ENCODE results near the gene CSF3. TPM values are rescaled to one million over a fixed set of nuclear protein-coding genes. Genes with fewer than 3 reads are reported as not detected.
"Not testable (repeated sequence)": the region's sequence is repeated elsewhere in the genome, so short reads cannot be mapped to it uniquely, and the experiment has no call there.

Gene CSF3
- total RNA-seq, 1 donor from 2014 or later: not detected

- DNase-seq (no peak), ATAC-seq (ENCODE audit: poor library complexity) (no peak)
- intact Hi-C loops (cut with DNase I): no loop called here
Observed at GRCh38 chr17:39995438-39995837, 19.8 kb upstream of the CSF3 start.

GRCh38 chr17:39996162-39996561, 19.1 kb upstream of the CSF3 start:
- intact Hi-C loops (cut with DNase I): no loop called here
- ATAC-seq (ENCODE audit: poor library complexity): no peak
- DNase-seq: no peak

GRCh38 chr17:39996800-39997199, 18.4 kb upstream of the CSF3 start:
- peak; percentile 71 for ATAC-seq (ENCODE audit: poor library complexity)
- peak; percentile 81 for DNase-seq
- intact Hi-C loops (cut with DNase I): no loop called here

GRCh38 chr17:39997543-39997942, 17.7 kb upstream of the CSF3 start:
- DNase-seq (no peak), ATAC-seq (ENCODE audit: poor library complexity) (peak; percentile 14)
- intact Hi-C loops (cut with DNase I): no loop called here

GRCh38 chr17:39999067-39999466, 16.2 kb upstream of the CSF3 start:
- no peak for ATAC-seq (ENCODE audit: poor library complexity)
- DNase-seq: no peak
- intact Hi-C loops (cut with DNase I): no loop called here

GRCh38 chr17:40000161-40000560, 15.1 kb upstream of the CSF3 start:
- intact Hi-C loops (cut with DNase I): no loop called here
- no peak for DNase-seq
- ATAC-seq (ENCODE audit: poor library complexity): no peak

- intact Hi-C loops (cut with DNase I); ATAC-seq (ENCODE audit: poor library complexity); DNase-seq: not testable (repeated sequence)
Observed at GRCh38 chr17:40001335-40001734, 13.9 kb upstream of the CSF3 start.

GRCh38 chr17:40004072-40004471, 11.2 kb upstream of the CSF3 start:
- no peak for ATAC-seq (ENCODE audit: poor library complexity)
- DNase-seq: no peak
- intact Hi-C loops (cut with DNase I): no loop called here

- ATAC-seq (ENCODE audit: poor library complexity) (no peak), DNase-seq (no peak)
- intact Hi-C loops (cut with DNase I): no loop called here
Observed at GRCh38 chr17:40004712-40005111, 10.5 kb upstream of the CSF3 start.

GRCh38 chr17:40005520-40005919, 9.7 kb upstream of the CSF3 start:
- intact Hi-C loops (cut with DNase I): no loop called here
- ATAC-seq (ENCODE audit: poor library complexity) (no peak), DNase-seq (no peak)

GRCh38 chr17:40010946-40011500, 4.2 kb upstream of the CSF3 start:
- ATAC-seq (ENCODE audit: poor library complexity); intact Hi-C loops (cut with DNase I); DNase-seq: not testable (repeated sequence)

- DNase-seq; intact Hi-C loops (cut with DNase I); ATAC-seq (ENCODE audit: poor library complexity): not testable (repeated sequence)
Observed at GRCh38 chr17:40012017-40012647, 3.1 kb upstream of the CSF3 start.

GRCh38 chr17:40014375-40014980, 762 bp upstream of the CSF3 start:
- intact Hi-C loops (cut with DNase I): no loop called here
- ATAC-seq (ENCODE audit: poor library complexity) (peak; percentile 8), DNase-seq (peak; percentile 34)

- peak; percentile 30 for DNase-seq
- intact Hi-C loops (cut with DNase I): loop anchor here (5.0 kb wide), 1 partner anchor 151 kb away; no protein-coding TSS in a partner anchor
- ATAC-seq (ENCODE audit: poor library complexity): no peak
Observed at GRCh38 chr17:40015998-40016985, 1.1 kb downstream of the CSF3 start.

GRCh38 chr17:40017422-40018080, 2.3 kb downstream of the CSF3 start:
- intact Hi-C loops (cut with DNase I): loop anchor here (5.0 kb wide), 1 partner anchor 150 kb away; no protein-coding TSS in a partner anchor
- ATAC-seq (ENCODE audit: poor library complexity): no peak

GRCh38 chr17:40018211-40019121, 3.2 kb downstream of the CSF3 start:
- peak; percentile 28 for ATAC-seq (ENCODE audit: poor library complexity)
- peak; percentile 68 for DNase-seq
- intact Hi-C loops (cut with DNase I): loop anchor here (5.0 kb wide), 1 partner anchor 149 kb away; no protein-coding TSS in a partner anchor

More at GRCh38 chr17:40017422-40018080, 2.3 kb downstream of the CSF3 start:
- DNase-seq: peak; percentile 64
